GM23338 (cell line): ENCODE data around the gene RAB3B. TPM values are rescaled to one million over a fixed set of nuclear protein-coding genes. Genes with fewer than 3 reads are reported as not detected.

ENCODE experiments used
- ATAC-seq: fragments of 200-7000 bp; cut with Tn5 transposase; 3 replicates; pipeline ENCODE4 v1.9.1; 2020
- DNase-seq: peaks from one replicate; pipeline ENCODE4 v3.0.0-alpha.2; 2015; ENCODE audit warnings: low spot score
- H2AFZ ChIP-seq: fragments of 200-600 bp; sonication (generic); 2 replicates; pipeline ENCODE4 v1.8.0; 2016; ENCODE audit warnings: antibody characterized with exemption, mild to moderate bottlenecking, moderate library complexity
- H3F3A ChIP-seq: fragments of 200-600 bp; sonication (generic); replicated peaks from 2 replicates; pipeline ENCODE4 v1.8.0; 2017; ENCODE audit warnings: antibody characterized with exemption, mixed run types, low read depth
- H3K27ac ChIP-seq: fragments of 200-600 bp; sonication (generic); 2 replicates; pipeline ENCODE4 v1.6.1; 2016; ENCODE audit warnings: low read depth
- H3K27me3 ChIP-seq: fragments of 200-600 bp; sonication (generic); 2 replicates; pipeline ENCODE4 v1.8.0; 2016; ENCODE audit warnings: mild to moderate bottlenecking, mixed run types, moderate library complexity; ENCODE audit not compliant: insufficient read depth
- H3K36me3 ChIP-seq: fragments of 200-600 bp; sonication (generic); 2 replicates; pipeline ENCODE4 v1.8.0; 2016; ENCODE audit warnings: mild to moderate bottlenecking; ENCODE audit not compliant: insufficient read depth
- H3K4me1 ChIP-seq: fragments of 200-600 bp; sonication (generic); 2 replicates; pipeline ENCODE4 v1.8.0; 2016; ENCODE audit warnings: mild to moderate bottlenecking, moderate library complexity; ENCODE audit not compliant: insufficient read depth
- H3K4me2 ChIP-seq: fragments of 200-600 bp; sonication (generic); 2 replicates; pipeline ENCODE4 v1.7.1; 2017; ENCODE audit warnings: mixed run types
- H3K4me3 ChIP-seq: fragments of 200-600 bp; sonication (generic); 2 replicates; pipeline ENCODE4 v1.6.1; 2016; ENCODE audit warnings: mixed run types
- H3K79me2 ChIP-seq: fragments of 200-600 bp; sonication (generic); replicated peaks from 2 replicates; pipeline ENCODE4 v1.8.0; 2017; ENCODE audit warnings: mild to moderate bottlenecking; ENCODE audit not compliant: insufficient read depth
- H3K9me2 ChIP-seq: fragments of 200-600 bp; sonication (generic); 2 replicates; pipeline ENCODE4 v1.8.0; 2017; ENCODE audit not compliant: insufficient read depth
- H4K20me1 ChIP-seq: fragments of 200-600 bp; sonication (generic); replicated peaks from 2 replicates; pipeline ENCODE4 v1.8.0; 2017; ENCODE audit warnings: mild to moderate bottlenecking; ENCODE audit not compliant: insufficient read depth
- H3K27ac Mint-ChIP-seq: 2 replicates; pipeline ENCODE4 v1.8.0; 2020; ENCODE audit warnings: inconsistent platforms, mild to moderate bottlenecking, moderate library complexity, mixed read lengths
- H3K27me3 Mint-ChIP-seq: 3 replicates; pipeline ENCODE4 v1.8.0; 2022; ENCODE audit warnings: low read depth, mild to moderate bottlenecking, moderate library complexity, mixed read lengths, inconsistent platforms; ENCODE audit not compliant: insufficient read depth, poor library complexity
- H3K36me3 Mint-ChIP-seq: 3 replicates; pipeline ENCODE4 v1.8.0; 2021; ENCODE audit warnings: low read depth, mild to moderate bottlenecking, inconsistent platforms, moderate library complexity, mixed read lengths
- H3K4me1 Mint-ChIP-seq: 3 replicates; pipeline ENCODE4 v1.8.0; 2020; ENCODE audit warnings: mild to moderate bottlenecking, inconsistent platforms, mixed read lengths
- H3K4me3 Mint-ChIP-seq: 3 replicates; pipeline ENCODE4 v1.8.0; 2021; ENCODE audit warnings: moderate library complexity, mild to moderate bottlenecking, inconsistent platforms, mixed read lengths
- H3K9me3 Mint-ChIP-seq: 3 replicates; pipeline ENCODE4 v1.8.0; 2020; ENCODE audit warnings: moderate library complexity, mild to moderate bottlenecking, inconsistent platforms, mixed read lengths
- CREB1 ChIP-seq: fragments of 250-450 bp; sonication (Bioruptor Pico); IDR thresholded peaks from 2 replicates; pipeline ENCODE4 v1.5.0; 2020; ENCODE audit warnings: low read depth, mild to moderate bottlenecking, moderate library complexity
- ETS1 ChIP-seq: IDR thresholded peaks from 2 replicates; pipeline ENCODE4 v1.6.1; 2016; ENCODE audit warnings: antibody characterized with exemption
- EZH2phosphoT487 ChIP-seq: fragments of 200-600 bp; sonication (generic); IDR thresholded peaks from one replicate; pipeline ENCODE4 v1.8.1; 2018; ENCODE audit warnings: antibody characterized with exemption; ENCODE audit not compliant: unreplicated experiment
- REST ChIP-seq: IDR thresholded peaks from one replicate; pipeline ENCODE4 v1.6.1; 2018; ENCODE audit warnings: antibody characterized with exemption; ENCODE audit not compliant: unreplicated experiment
- ZNF114 ChIP-seq: fragments of 250-450 bp; sonication (Bioruptor Pico); IDR thresholded peaks from 2 replicates; pipeline ENCODE4 v1.5.0; 2020; ENCODE audit warnings: mild to moderate bottlenecking, moderate library complexity
- ZNF331 ChIP-seq: fragments of 250-450 bp; sonication (Bioruptor Pico); IDR thresholded peaks from 2 replicates; pipeline ENCODE4 v1.5.0; 2020; ENCODE audit warnings: low read depth, mild to moderate bottlenecking, moderate library complexity
- polyA plus RNA-seq: library from polyadenylated mRNA; unstranded; fragments of >200 nt; fragmentation: Nextera tagmentation; extraction: Ambion mirVana; gene quantifications from 2 replicates; pipeline ENCODE4 v1.2.1, GENCODE V29; 2016
- total RNA-seq: library from RNA; depleted of rRNA; stranded (reverse); fragments of >200 nt; shearing (Covaris generic); gene quantifications from 2 replicates; pipeline ENCODE4 v1.2.3, GENCODE V29; 2014
- TF ChIP-seq, protein P1 (sequence below), 2 experiments: fragments of 200-600 bp in 1 of 2; sonication (generic) in 1 of 2; conservative IDR thresholded peaks; 2 replicates each; pipeline versions ENCODE4 v1.5.1 to v1.6.1; 2016 to 2017; ENCODE audit warnings: antibody characterized with exemption in 2 of 2, low read depth in 2 of 2, mild to moderate bottlenecking in 2 of 2, moderate library complexity in 1 of 2

RAB3B gene
- total and polyA plus RNA-seq, 2 experiments from 2014 or later, result 18.3 to 37.9 TPM

GRCh38 chr1:51997974-51998382 lies 7.5 kb upstream of the RAB3B start:
- peaks cover 14% of the 10 kb centered on the region for H3K4me1 ChIP-seq
- H4K20me1 ChIP-seq, result no peaks in the 10 kb centered on the region
- H3K36me3 ChIP-seq, result no peaks in the 10 kb centered on the region
- peak overlapping the region; percentile 89 for H2AFZ ChIP-seq
- H3K4me3 ChIP-seq, result 0 out of 2 replicates have a peak overlapping the region, but pooled peaks have one; percentile 4
- DNase-seq (peak; percentile 60), ATAC-seq (peak; percentile 83)
- Mint-ChIP-seq H3K27ac (no peak overlapping the region), H3K27me3 (peaks cover 1% of the 10 kb centered on the region), H3K36me3 (no peaks in the 10 kb centered on the region), H3K4me1 (peaks cover 19% of the 10 kb centered on the region), H3K4me3 (peak overlapping the region; percentile 43; the same call in 2 of the 3 replicates), H3K9me3 (no peaks in the 10 kb centered on the region)
- H3K4me2 ChIP-seq, result peak overlapping the region; percentile 27
- no peaks in the 10 kb centered on the region for H3K27me3 ChIP-seq
- no peaks in the 10 kb centered on the region for H3F3A ChIP-seq
- H3K27ac ChIP-seq, result no peak overlapping the region
- TF ChIP-seq, protein P1, sequence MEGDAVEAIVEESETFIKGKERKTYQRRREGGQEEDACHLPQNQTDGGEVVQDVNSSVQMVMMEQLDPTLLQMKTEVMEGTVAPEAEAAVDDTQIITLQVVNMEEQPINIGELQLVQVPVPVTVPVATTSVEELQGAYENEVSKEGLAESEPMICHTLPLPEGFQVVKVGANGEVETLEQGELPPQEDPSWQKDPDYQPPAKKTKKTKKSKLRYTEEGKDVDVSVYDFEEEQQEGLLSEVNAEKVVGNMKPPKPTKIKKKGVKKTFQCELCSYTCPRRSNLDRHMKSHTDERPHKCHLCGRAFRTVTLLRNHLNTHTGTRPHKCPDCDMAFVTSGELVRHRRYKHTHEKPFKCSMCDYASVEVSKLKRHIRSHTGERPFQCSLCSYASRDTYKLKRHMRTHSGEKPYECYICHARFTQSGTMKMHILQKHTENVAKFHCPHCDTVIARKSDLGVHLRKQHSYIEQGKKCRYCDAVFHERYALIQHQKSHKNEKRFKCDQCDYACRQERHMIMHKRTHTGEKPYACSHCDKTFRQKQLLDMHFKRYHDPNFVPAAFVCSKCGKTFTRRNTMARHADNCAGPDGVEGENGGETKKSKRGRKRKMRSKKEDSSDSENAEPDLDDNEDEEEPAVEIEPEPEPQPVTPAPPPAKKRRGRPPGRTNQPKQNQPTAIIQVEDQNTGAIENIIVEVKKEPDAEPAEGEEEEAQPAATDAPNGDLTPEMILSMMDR (conservative IDR thresholded peaks at IDR 0.05; ENCODE audit: low read depth in 2 of 2), result no peak
- TF ChIP-seq EZH2phosphoT487 (no peak), ZNF114 (CRISPR knock-in tag) (no peak), ZNF331 (CRISPR knock-in tag) (no peak), REST (no peak), CREB1 (CRISPR knock-in tag) (no peak), ETS1 (no peak)
- no peaks in the 10 kb centered on the region for H3K9me2 ChIP-seq
- no peaks in the 10 kb centered on the region for H3K79me2 ChIP-seq
